Ectodermal cell (in vitro differentiated cells): Measurements from ENCODE around the gene SLC23A2.

ENCODE experiments used
- H3K27ac ChIP-seq: 2 replicates; pipeline ENCODE4 v1.7.0; 2013; ENCODE audit warnings: mild to moderate bottlenecking, low read depth, low read length; ENCODE audit not compliant: insufficient read depth, poor library complexity, severe bottlenecking
- H3K27me3 ChIP-seq: 2 replicates; pipeline ENCODE4 v1.7.0; 2013; ENCODE audit warnings: mild to moderate bottlenecking, low read length; ENCODE audit not compliant: insufficient read depth, control insufficient read depth, poor library complexity, severe bottlenecking
- H3K36me3 ChIP-seq: one replicate; pipeline ENCODE4 v1.7.0; 2013; ENCODE audit warnings: low read length; ENCODE audit not compliant: control insufficient read depth, insufficient read depth
- H3K4me1 ChIP-seq: one replicate; pipeline ENCODE4 v1.7.0; 2013; ENCODE audit warnings: low read length; ENCODE audit not compliant: control insufficient read depth, insufficient read depth
- H3K4me3 ChIP-seq: 2 replicates; pipeline ENCODE4 v1.7.0; 2013; ENCODE audit warnings: low read depth, low read length, control low read depth; ENCODE audit not compliant: insufficient read depth
- H3K9me3 ChIP-seq: 2 replicates; pipeline ENCODE4 v1.7.0; 2013; ENCODE audit warnings: mild to moderate bottlenecking, low read length, moderate library complexity; ENCODE audit not compliant: control insufficient read depth
- WGBS, 2 experiments: methylation state at CpG; one replicate each; pipeline ENCODE4 v1.1.7; 2013; ENCODE audit warnings: missing lambda C conversion rate in 2 of 2; 5-methylcytosine and 5-hydroxymethylcytosine counted together

SLC23A2 gene

DNA sequence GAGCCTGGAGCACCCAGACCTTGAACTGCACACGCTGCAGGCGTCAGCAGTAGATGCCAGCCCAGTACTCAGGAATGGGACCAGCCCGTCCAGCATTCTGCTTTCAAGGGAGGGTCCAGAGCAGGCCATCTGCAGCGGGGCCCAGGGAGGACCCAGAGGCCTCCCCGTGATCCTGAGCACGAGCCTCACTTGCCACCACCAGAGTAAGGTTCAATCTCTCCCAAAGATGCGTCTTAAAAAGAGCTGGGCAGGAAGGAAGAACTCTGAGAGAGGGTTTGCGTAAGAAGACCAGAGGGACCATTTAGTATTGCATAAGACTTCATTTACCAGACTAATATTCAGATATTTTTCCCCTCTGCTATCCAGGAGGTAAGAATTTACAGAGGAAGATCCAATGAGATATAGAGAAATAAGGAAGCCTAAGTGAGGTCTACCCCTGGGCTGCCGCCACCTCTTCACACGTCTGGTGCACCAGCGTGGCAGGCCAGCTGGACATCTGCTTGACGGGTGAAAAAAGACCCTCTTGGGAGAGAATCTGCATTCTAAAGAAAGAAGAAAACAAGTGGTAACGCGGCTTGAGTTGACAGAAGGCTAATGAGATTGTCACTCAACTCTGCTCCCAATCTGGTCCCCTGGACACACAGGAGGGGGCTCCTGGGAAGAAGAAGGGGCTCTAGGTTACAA lies 172.3 kb downstream of the SLC23A2 start:
- H3K27ac ChIP-seq, result no peak overlapping the region
- no peaks in the 10 kb centered on the region for H3K27me3 ChIP-seq
- H3K36me3 ChIP-seq, result no peaks in the 10 kb centered on the region
- H3K4me1 ChIP-seq, result peaks cover 8% of the 10 kb centered on the region
- WGBS, 2 experiments, result 74 to 82% methylated on average over 13 to 14 of the region's 14 CpGs
- no peaks in the 10 kb centered on the region for H3K9me3 ChIP-seq
- H3K4me3 ChIP-seq, result no peak overlapping the region

DNA sequence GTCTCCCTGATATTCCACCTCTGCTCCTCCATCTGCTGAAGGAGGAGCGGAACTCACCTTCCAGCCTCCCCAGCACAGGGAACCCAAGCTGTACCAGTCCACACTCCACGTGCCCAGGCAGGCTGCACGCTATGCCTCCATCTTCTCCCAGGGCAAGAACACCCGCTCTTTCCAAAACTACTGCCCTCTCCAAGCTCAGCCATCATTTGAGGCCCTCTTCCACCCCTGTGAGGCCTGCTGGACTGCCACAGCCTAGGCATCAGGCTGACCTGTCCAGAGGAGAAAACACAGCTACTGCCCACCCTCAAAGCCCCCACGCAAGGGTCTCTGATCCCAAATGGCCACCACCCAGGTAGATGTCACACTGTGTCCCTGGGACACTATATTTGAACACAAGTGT lies 179.7 kb downstream of the SLC23A2 start:
- Histone ChIP-seq H3K27ac (no peak overlapping the region), H3K4me3 (no peak overlapping the region)
- WGBS, 2 experiments, result 92 to 95% methylated on average over 5 of the region's 5 CpGs

DNA sequence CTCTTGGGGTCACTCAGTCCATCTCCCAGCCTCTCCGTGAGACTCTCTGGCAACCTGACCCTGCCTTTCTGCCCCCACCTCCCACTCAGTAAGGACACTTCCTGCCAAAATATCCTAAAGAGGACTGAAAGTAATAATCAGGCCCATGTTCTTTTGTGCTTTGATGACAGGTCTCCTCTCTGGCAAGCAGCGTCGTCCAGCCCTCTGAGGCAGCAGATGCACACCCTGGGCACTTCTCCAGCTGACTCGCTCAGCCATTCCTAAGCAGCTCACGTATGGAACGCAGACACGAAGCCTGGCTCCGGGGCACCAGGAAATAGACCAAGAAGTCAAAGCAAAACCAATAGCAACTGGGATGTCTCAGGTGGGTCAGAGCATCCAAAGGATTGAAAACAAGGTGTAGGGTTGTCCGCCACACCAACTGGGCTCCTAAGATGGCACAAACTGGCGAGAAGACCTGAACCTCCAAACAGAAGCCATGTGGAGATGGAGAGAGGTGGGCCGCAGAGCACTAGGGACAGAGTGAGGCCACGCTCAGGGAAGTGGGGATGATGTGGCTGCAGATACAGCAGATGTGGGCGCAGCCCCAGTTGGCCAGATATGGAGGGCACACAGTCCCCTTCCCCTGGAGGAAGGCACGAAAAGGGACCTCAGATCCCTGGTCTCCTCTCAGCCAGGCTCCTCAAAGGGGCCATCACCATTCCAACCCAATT lies 180.3 kb downstream of the SLC23A2 start:
- Histone ChIP-seq H3K36me3 (no peaks in the 10 kb centered on the region), H3K27ac (no peak overlapping the region), H3K27me3 (peaks cover 12% of the 10 kb centered on the region), H3K4me1 (peaks cover 12% of the 10 kb centered on the region), H3K9me3 (no peaks in the 10 kb centered on the region), H3K4me3 (no peak overlapping the region)
- WGBS, 2 experiments, result 94 to 96% methylated on average over 14 of the region's 14 CpGs

More for the DNA sequence above, 179.7 kb downstream of the SLC23A2 start:
- Histone ChIP-seq H3K4me1 (peaks cover 12% of the 10 kb centered on the region), H3K36me3 (no peaks in the 10 kb centered on the region), H3K9me3 (no peaks in the 10 kb centered on the region), H3K27me3 (peaks cover 12% of the 10 kb centered on the region)

DNA sequence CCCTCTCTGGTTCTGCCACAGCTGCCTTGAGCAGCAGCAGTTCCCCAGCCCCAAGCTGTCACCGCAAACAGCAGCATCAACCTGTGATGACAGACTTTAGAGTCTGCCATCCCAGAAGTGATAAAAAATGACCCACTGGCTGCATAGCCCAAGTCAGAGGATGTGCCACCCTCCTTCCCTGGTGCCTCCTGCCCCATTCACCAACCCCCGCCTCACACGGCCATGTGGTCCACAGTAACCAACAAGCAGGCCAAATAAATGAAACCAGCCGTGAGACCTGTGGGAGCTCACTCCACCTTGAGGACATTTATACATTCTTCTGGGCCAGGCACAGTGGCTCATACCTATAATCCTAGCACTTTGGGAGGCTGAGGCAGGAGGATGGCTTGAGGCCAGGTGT lies 181.4 kb downstream of the SLC23A2 start:
- no peak overlapping the region for H3K4me3 ChIP-seq
- H3K27ac ChIP-seq, result no peak overlapping the region
- H3K27me3 ChIP-seq, result peaks cover 12% of the 10 kb centered on the region
- 91 to 95% methylated on average over 4 of the region's 4 CpGs for WGBS, 2 experiments
- peaks cover 12% of the 10 kb centered on the region for H3K4me1 ChIP-seq
- no peaks in the 10 kb centered on the region for H3K9me3 ChIP-seq
- no peaks in the 10 kb centered on the region for H3K36me3 ChIP-seq

DNA sequence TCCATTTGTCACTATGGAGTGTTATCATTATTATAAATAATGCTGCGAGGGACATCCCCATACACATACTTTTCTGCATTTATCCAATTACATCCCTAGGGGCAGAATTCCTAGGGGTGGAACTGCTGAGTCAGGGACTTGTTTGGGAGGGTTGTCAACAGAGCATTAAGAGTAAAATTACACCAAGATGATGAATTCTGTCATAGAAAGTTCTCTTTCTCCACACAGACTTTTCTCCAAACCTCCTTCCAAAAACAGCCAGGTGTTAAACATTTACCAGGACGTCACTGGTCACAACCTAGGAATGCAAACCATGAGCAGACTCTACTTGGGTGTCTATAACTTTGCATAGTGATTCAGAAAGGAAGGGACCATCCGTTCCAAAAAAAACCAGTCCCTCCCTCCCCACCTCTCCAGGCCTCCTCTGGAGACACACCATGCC lies 184.1 kb downstream of the SLC23A2 start:
- no peak overlapping the region for H3K4me3 ChIP-seq
- no peaks in the 10 kb centered on the region for H3K36me3 ChIP-seq
- WGBS, 2 experiments, result 63 to 89% methylated on average over 1 to 2 of the region's 3 CpGs

DNA sequence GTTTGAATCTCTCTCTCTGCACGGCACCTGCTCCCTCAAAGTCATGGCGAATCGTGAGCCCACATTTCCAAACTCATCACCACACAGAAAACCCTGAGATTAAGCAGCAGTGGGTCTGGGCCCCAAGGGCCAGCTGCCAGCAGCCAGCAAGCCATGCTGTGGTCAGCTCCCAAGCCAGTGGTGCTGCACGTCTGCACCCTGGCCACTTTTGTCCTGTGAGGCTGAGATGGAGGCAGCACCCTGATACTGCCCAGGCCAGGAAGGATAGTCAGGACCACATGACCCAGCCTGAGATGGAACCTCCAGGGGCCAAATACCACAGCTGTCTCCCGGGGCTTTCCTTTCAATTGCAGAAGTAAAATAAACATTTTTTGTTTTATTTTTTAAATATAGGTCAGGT lies 185.7 kb downstream of the SLC23A2 start:
- no peak overlapping the region for H3K27ac ChIP-seq
- WGBS, 2 experiments, result 88 to 91% methylated on average over 4 to 5 of the region's 5 CpGs
- no peaks in the 10 kb centered on the region for H3K4me1 ChIP-seq
- H3K9me3 ChIP-seq, result no peaks in the 10 kb centered on the region
- H3K27me3 ChIP-seq, result no peaks in the 10 kb centered on the region
- H3K36me3 ChIP-seq, result no peaks in the 10 kb centered on the region
- no peak overlapping the region for H3K4me3 ChIP-seq

More for the DNA sequence above, 184.1 kb downstream of the SLC23A2 start:
- H3K4me1 ChIP-seq, result no peaks in the 10 kb centered on the region
- H3K27ac ChIP-seq, result no peak overlapping the region
- no peaks in the 10 kb centered on the region for H3K9me3 ChIP-seq
- H3K27me3 ChIP-seq, result peaks cover 5% of the 10 kb centered on the region

DNA sequence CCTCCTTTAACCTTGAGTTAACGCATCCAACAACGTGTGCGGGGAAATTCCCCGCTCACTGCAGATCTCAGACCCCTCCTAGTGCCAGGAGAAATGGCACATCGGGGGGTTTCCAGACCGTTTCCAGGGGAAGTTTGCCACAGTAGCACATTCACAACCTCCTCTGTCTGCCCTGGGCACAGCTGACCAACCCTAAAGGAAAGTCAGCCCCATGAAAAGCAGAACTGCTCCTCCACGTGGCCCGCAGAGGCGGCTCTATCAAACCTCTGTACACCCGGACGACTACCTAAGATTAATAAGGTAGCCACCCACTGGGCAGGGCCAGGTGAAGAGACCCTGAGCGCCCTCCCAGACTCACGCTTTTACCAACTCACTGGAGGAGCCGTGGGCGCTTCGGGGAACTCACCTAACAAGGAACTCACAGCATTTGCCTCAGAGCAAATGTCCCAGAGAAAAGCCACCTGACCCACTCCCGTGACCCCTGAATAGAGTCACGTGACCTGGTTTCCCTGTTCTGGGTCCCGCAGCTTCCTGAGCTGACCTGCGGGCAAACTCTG lies 186.5 kb downstream of the SLC23A2 start:
- H3K27ac ChIP-seq, result no peak overlapping the region
- 84 to 86% methylated on average over 20 of the region's 20 CpGs for WGBS, 2 experiments
- H3K36me3 ChIP-seq, result no peaks in the 10 kb centered on the region

DNA sequence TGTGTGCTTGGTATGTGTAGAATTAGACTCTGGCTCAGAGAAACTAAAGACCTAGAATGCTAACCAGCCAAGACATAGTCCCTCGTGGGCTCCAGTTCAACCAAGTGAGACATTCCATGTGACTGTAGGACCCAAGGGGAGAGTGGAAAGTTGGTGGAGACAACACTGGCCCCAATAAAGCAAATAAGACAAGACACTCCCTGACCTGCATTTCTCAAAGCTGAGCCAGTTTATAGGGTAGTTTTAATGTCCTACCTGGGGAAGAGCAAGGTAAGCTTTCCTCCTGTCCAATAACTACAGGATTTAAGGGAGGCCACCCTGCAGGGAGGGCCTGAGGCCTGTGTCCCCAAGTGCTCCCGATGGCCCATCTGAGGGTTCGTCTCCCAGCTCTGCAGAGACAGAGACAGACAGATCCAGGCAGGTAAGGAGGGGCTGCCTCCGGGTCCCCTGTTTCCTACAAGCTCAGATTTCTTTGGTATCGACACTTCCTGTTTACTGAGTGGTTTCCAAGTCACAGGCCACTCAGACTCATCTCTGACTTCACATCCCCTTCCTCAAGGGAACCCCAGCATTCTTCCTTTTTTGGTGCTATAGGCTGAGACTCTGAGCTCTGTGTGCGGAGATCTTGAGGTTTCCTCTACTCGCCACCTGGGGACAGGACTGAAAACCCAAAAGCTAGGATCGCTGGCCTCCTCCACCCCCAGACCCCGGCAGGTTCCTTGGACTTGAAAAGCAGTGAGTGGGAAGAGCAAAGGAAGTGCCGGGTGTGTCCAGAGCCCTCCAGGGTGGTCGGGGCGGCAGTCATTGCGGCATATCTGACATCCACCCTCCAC lies 187.2 kb downstream of the SLC23A2 start:
- peaks cover 4% of the 10 kb centered on the region for H3K4me1 ChIP-seq
- H3K4me3 ChIP-seq, result no peak overlapping the region
- 79 to 81% methylated on average over 13 of the region's 13 CpGs for WGBS, 2 experiments
- no peaks in the 10 kb centered on the region for H3K9me3 ChIP-seq
- H3K27me3 ChIP-seq, result no peaks in the 10 kb centered on the region
- no peaks in the 10 kb centered on the region for H3K36me3 ChIP-seq
- no peak overlapping the region for H3K27ac ChIP-seq

More for the DNA sequence above, 186.5 kb downstream of the SLC23A2 start:
- Histone ChIP-seq H3K9me3 (no peaks in the 10 kb centered on the region), H3K27me3 (no peaks in the 10 kb centered on the region), H3K4me1 (peaks cover 2% of the 10 kb centered on the region), H3K4me3 (no peak overlapping the region)

DNA sequence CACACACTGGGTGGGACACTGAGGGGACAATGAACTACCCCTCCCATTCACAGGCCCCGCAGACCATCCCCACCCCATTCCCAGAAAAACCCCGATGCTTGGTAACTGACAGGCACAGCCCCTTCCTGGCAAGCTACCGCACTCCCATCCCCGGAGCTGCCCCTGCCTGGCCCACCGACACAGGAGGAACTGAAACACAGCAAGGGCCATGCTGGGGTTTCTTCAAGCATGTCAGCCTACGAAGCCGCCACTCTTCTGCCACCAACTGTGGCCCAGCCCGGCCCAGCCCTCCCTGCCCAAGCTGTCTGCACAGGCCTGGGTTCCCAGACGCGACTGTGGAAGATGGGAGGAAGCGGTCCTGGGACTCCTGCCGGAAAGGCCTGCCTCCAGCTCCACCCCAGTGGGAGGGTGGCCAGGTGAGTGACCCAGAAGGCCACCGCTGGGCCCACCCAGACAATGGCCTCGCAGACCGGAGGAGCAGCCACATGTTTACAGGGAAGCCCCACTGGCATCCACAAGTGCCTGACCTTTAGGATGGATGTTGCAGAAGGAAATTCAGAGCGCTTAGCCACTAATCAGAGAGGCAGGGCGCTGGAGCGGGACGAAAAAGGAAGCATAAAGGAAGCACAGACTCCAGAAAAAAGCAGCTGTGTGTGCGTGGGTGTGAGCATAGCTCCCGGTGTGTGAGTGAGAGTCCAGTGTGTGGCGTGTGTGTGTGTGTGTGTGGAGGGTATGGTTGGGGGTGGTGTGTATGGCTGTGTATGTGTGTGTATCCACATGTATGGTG lies 188.0 kb downstream of the SLC23A2 start:
- 89% methylated on average over 22 of the region's 22 CpGs for WGBS, 2 experiments
- no peaks in the 10 kb centered on the region for H3K27me3 ChIP-seq
- peaks cover 4% of the 10 kb centered on the region for H3K4me1 ChIP-seq
- no peak overlapping the region for H3K4me3 ChIP-seq
- H3K9me3 ChIP-seq, result no peaks in the 10 kb centered on the region
- H3K36me3 ChIP-seq, result no peaks in the 10 kb centered on the region
- H3K27ac ChIP-seq, result no peak overlapping the region
